ENCODE data around the gene USP19. TPM values are rescaled to one million over a fixed set of nuclear protein-coding genes. Genes with fewer than 3 reads are reported as not detected.

Gene USP19
- total RNA-seq, 2 donors from 2014 or later: 61.5 to 63.2 TPM

GRCh38 chr3:49153349-49153912 lies 32.8 kb upstream of the USP19 start:
- WGBS, 2 experiments (ENCODE audit: insufficient coverage in 1 of 2, insufficient read length in 1 of 2): 88 to 100% methylated on average over 1 to 3 of the region's 3 CpGs
- Histone ChIP-seq H3K4me1 (ENCODE audit: control insufficient read depth, insufficient read depth, low read length) (no peaks in the 10 kb centered on the region), H3K36me3 (ENCODE audit: control insufficient read depth, insufficient read depth, low read length) (no peaks in the 10 kb centered on the region), H3K4me3 (ENCODE audit: low read length) (no peak overlapping the region), H3K27me3 (ENCODE audit: control insufficient read depth, insufficient read depth, low read length, poor library complexity, severe bottlenecking) (no peaks in the 10 kb centered on the region), H3K9ac (ENCODE audit: extremely low read depth, low read length, poor library complexity, severe bottlenecking) (no peak overlapping the region), H3K9me3 (ENCODE audit: control insufficient read depth, low read length) (no peaks in the 10 kb centered on the region), H3K27ac (ENCODE audit: low read depth, low read length) (no peak overlapping the region)
- peaks cover 24% of the 10 kb centered on the region for H3K27me3 Mint-ChIP-seq (ENCODE audit: insufficient read depth)
- H3K36me3 Mint-ChIP-seq (ENCODE audit: low read depth): no peaks in the 10 kb centered on the region
- H3K4me3 Mint-ChIP-seq: no peak overlapping the region
- no peak overlapping the region for H3K27ac Mint-ChIP-seq
- no peak for TF ChIP-seq CTCF (conservative IDR thresholded peaks at IDR 0.05)
- no peak for DNase-seq
- no peaks in the 10 kb centered on the region for H3K9me3 Mint-ChIP-seq
- H3K4me1 Mint-ChIP-seq: no peaks in the 10 kb centered on the region

- Histone ChIP-seq H3K27ac (ENCODE audit: low read depth, low read length) (no peak overlapping the region), H3K36me3 (ENCODE audit: control insufficient read depth, insufficient read depth, low read length) (no peaks in the 10 kb centered on the region), H3K9me3 (ENCODE audit: control insufficient read depth, low read length) (no peaks in the 10 kb centered on the region), H3K9ac (ENCODE audit: extremely low read depth, low read length, poor library complexity, severe bottlenecking) (no peak overlapping the region), H3K4me3 (ENCODE audit: low read length) (no peak overlapping the region), H3K4me1 (ENCODE audit: control insufficient read depth, insufficient read depth, low read length) (no peaks in the 10 kb centered on the region), H3K27me3 (ENCODE audit: control insufficient read depth, insufficient read depth, low read length, poor library complexity, severe bottlenecking) (no peaks in the 10 kb centered on the region)
- H3K9me3 Mint-ChIP-seq: no peaks in the 10 kb centered on the region
- no peaks in the 10 kb centered on the region for H3K36me3 Mint-ChIP-seq (ENCODE audit: low read depth)
- 80 to 90% methylated on average over 1 to 2 of the region's 2 CpGs for WGBS, 2 experiments (ENCODE audit: insufficient coverage in 1 of 2, insufficient read length in 1 of 2)
- peaks cover 24% of the 10 kb centered on the region for H3K27me3 Mint-ChIP-seq (ENCODE audit: insufficient read depth)
- H3K4me1 Mint-ChIP-seq: no peaks in the 10 kb centered on the region
- TF ChIP-seq CTCF (conservative IDR thresholded peaks at IDR 0.05): no peak
- no peak overlapping the region for H3K27ac Mint-ChIP-seq
- no peak for DNase-seq
- H3K4me3 Mint-ChIP-seq: no peak overlapping the region
These were observed 31.0 kb upstream of the USP19 start for GRCh38 chr3:49151610-49152009.

GRCh38 chr3:49148159-49148558 lies 27.5 kb upstream of the USP19 start:
- Histone ChIP-seq H3K9ac (ENCODE audit: extremely low read depth, low read length, poor library complexity, severe bottlenecking) (no peak overlapping the region), H3K27me3 (ENCODE audit: control insufficient read depth, insufficient read depth, low read length, poor library complexity, severe bottlenecking) (no peaks in the 10 kb centered on the region), H3K4me1 (ENCODE audit: control insufficient read depth, insufficient read depth, low read length) (no peaks in the 10 kb centered on the region), H3K27ac (ENCODE audit: low read depth, low read length) (no peak overlapping the region), H3K9me3 (ENCODE audit: control insufficient read depth, low read length) (no peaks in the 10 kb centered on the region), H3K36me3 (ENCODE audit: control insufficient read depth, insufficient read depth, low read length) (no peaks in the 10 kb centered on the region), H3K4me3 (ENCODE audit: low read length) (no peak overlapping the region)
- no peak overlapping the region for H3K27ac Mint-ChIP-seq
- no peaks in the 10 kb centered on the region for H3K4me1 Mint-ChIP-seq
- DNase-seq: no peak
- peaks cover 15% of the 10 kb centered on the region for H3K27me3 Mint-ChIP-seq (ENCODE audit: insufficient read depth)
- H3K9me3 Mint-ChIP-seq: peaks cover 6% of the 10 kb centered on the region
- no peak overlapping the region for H3K4me3 Mint-ChIP-seq
- WGBS, 2 experiments (ENCODE audit: insufficient coverage in 1 of 2, insufficient read length in 1 of 2): 80 to 87% methylated on average over 2 to 5 of the region's 5 CpGs
- TF ChIP-seq CTCF (conservative IDR thresholded peaks at IDR 0.05): no peak
- no peaks in the 10 kb centered on the region for H3K36me3 Mint-ChIP-seq (ENCODE audit: low read depth)
